Colonic mucosa (tissue), 4 donors: Measurements from ENCODE around the gene FARP1. TPM values are rescaled to one million over a fixed set of nuclear protein-coding genes. Genes with fewer than 3 reads are reported as not detected.
A peak's percentile ranks its signal among the peaks of the same experiment; 100 is the strongest.

ENCODE experiments used
- DNase-seq: peaks from one replicate; pipeline ENCODE4 v3.0.0-alpha.2; 2020
- H3K27ac ChIP-seq: fragments of 200-600 bp; one replicate; pipeline ENCODE4 v1.8.0; 2021
- H3K27me3 ChIP-seq: fragments of 200-600 bp; one replicate; pipeline ENCODE4 v1.8.0; 2021
- H3K36me3 ChIP-seq: fragments of 200-600 bp; one replicate; pipeline ENCODE4 v1.8.0; 2021
- H3K4me1 ChIP-seq: fragments of 200-600 bp; one replicate; pipeline ENCODE4 v1.8.0; 2021; ENCODE audit warnings: mild to moderate bottlenecking
- H3K4me3 ChIP-seq: fragments of 200-600 bp; one replicate; pipeline ENCODE4 v1.8.0; 2021
- H3K9ac ChIP-seq, 2 donors: one replicate each; pipeline ENCODE4 v1.7.0; 2013; ENCODE audit warnings: control low read depth in 2 of 2, low read depth in 2 of 2, low read length in 2 of 2
- H3K9me3 ChIP-seq: fragments of 200-600 bp; one replicate; pipeline ENCODE4 v1.8.0; 2021
- intact Hi-C: fragments of 100-400 bp; cut with DNase I; formaldehyde crosslinking; loops from one replicate; pipeline ENCODE4 v1.14.1; 2022
- total RNA-seq, 2 donors: library from RNA; stranded (reverse); fragmentation: NEBNext Ultra II Directional in 1 of 2; extraction: Animal tissue kit (Norgen Biotek cat#: 25700) in 1 of 2; gene quantifications; one replicate each; pipeline ENCODE4 v1.2.1, GENCODE V29; 2021
- TF ChIP-seq, protein P1 (sequence below): fragments of 200-600 bp; IDR thresholded peaks from one replicate; pipeline ENCODE4 v1.8.0; 2022; ENCODE audit warnings: antibody characterized with exemption, mild to moderate bottlenecking
- donor health status: healthy.
- donor health status: DM: no; HTN: no; CAD: no.
- donor health status: DM: no; HTN: no; CAD: no.

The FARP1 gene
- total RNA-seq, 2 donors from 2014 or later = 39.1 to 53.5 TPM

GRCh38 chr13:98494769-98495168 lies 351.9 kb downstream of the FARP1 start:
- DNase-seq = no peak
- H3K9ac ChIP-seq = no peak overlapping the region
- intact Hi-C loops = no loop called here
- no peaks in the 10 kb centered on the region for H3K27me3 ChIP-seq
- H3K4me3 ChIP-seq = no peak overlapping the region
- no peak overlapping the region for H3K27ac ChIP-seq
- H3K36me3 ChIP-seq = no peaks in the 10 kb centered on the region
- TF ChIP-seq, protein P1, sequence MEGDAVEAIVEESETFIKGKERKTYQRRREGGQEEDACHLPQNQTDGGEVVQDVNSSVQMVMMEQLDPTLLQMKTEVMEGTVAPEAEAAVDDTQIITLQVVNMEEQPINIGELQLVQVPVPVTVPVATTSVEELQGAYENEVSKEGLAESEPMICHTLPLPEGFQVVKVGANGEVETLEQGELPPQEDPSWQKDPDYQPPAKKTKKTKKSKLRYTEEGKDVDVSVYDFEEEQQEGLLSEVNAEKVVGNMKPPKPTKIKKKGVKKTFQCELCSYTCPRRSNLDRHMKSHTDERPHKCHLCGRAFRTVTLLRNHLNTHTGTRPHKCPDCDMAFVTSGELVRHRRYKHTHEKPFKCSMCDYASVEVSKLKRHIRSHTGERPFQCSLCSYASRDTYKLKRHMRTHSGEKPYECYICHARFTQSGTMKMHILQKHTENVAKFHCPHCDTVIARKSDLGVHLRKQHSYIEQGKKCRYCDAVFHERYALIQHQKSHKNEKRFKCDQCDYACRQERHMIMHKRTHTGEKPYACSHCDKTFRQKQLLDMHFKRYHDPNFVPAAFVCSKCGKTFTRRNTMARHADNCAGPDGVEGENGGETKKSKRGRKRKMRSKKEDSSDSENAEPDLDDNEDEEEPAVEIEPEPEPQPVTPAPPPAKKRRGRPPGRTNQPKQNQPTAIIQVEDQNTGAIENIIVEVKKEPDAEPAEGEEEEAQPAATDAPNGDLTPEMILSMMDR = no peak
- no peaks in the 10 kb centered on the region for H3K9me3 ChIP-seq
- no peaks in the 10 kb centered on the region for H3K4me1 ChIP-seq

DNA sequence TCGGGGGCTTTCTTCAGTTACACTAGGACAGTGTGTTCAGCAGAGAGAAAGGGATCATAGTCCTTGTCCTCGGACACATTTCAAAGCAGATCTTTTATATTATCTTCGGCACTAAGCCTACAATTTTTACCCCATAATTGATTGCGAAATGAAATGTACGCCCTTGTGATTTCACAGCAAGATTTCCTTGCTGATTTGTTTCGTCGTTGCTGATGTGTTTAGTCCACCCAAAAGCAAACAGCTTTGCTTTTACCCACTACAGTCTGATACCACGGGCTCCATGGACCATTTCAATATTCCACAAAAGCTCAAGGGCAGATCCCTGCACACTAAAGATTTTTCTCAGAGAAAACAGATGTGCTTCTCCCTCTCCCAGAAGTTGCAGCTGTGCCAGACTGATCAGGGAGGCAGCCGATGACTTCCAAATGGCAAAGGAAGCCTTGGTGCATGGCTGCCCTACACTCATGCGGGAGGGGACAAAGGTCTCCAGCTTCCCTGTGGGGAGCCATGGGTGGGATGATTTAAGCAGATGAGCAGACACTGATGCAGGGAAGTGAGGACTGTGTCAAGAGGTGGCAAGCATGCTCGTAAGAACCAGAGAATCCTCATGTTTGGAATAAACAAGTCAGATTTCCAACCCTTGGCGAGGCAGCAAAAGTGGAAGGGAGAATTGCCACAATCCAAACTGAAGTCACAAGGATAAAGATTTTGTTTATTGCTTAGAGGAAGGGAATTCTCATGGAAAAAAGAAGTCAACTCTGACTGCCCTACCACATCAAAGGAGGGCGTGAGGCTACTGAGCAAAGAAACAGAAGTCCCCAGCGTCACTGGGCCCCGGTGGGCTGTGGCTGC lies 353.0 kb downstream of the FARP1 start:
- Histone ChIP-seq H3K9ac (peak overlapping the region; percentile 30 to 46), H3K9me3 (no peaks in the 10 kb centered on the region), H3K36me3 (no peaks in the 10 kb centered on the region), H3K4me1 (no peaks in the 10 kb centered on the region), H3K4me3 (no peak overlapping the region), H3K27me3 (no peaks in the 10 kb centered on the region), H3K27ac (peak overlapping the region; percentile 3)
- TF ChIP-seq, protein P1 = no peak
- intact Hi-C loops = no loop called here
- no peak for DNase-seq

DNA sequence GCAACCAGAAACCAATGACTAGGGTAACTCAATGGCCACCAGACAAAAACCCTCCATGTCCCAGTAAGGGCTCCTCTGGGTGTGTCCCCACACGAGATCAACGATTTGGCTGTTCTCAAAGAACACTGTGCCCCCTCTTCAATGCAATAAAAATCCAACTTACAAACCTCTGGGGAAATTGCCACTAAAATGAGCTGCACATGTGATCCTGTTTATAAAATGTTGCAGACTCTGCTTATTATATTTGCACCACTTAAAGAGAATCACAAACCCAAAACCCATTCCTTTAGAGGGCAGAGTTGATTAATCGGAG lies 353.5 kb downstream of the FARP1 start:
- no peak overlapping the region for H3K4me3 ChIP-seq
- no peaks in the 10 kb centered on the region for H3K4me1 ChIP-seq

GRCh38 chr13:98496966-98497365 lies 354.1 kb downstream of the FARP1 start:
- H3K4me3 ChIP-seq = no peak overlapping the region
- H3K9me3 ChIP-seq = no peaks in the 10 kb centered on the region
- H3K36me3 ChIP-seq = no peaks in the 10 kb centered on the region
- H3K27ac ChIP-seq = no peak overlapping the region
- peak overlapping the region in 1 of 2 donors; percentile 37 for H3K9ac ChIP-seq
- no peaks in the 10 kb centered on the region for H3K27me3 ChIP-seq
- TF ChIP-seq, protein P1 = no peak
- intact Hi-C loops = no loop called here
- no peaks in the 10 kb centered on the region for H3K4me1 ChIP-seq
- DNase-seq = no peak

More for the DNA sequence above, 353.5 kb downstream of the FARP1 start:
- H3K9ac ChIP-seq = no peak overlapping the region
- no peaks in the 10 kb centered on the region for H3K27me3 ChIP-seq
- TF ChIP-seq, protein P1 = no peak
- H3K27ac ChIP-seq = peak overlapping the region; percentile 3
- H3K9me3 ChIP-seq = no peaks in the 10 kb centered on the region
- no peak for DNase-seq
- intact Hi-C loops = no loop called here
- no peaks in the 10 kb centered on the region for H3K36me3 ChIP-seq

DNA sequence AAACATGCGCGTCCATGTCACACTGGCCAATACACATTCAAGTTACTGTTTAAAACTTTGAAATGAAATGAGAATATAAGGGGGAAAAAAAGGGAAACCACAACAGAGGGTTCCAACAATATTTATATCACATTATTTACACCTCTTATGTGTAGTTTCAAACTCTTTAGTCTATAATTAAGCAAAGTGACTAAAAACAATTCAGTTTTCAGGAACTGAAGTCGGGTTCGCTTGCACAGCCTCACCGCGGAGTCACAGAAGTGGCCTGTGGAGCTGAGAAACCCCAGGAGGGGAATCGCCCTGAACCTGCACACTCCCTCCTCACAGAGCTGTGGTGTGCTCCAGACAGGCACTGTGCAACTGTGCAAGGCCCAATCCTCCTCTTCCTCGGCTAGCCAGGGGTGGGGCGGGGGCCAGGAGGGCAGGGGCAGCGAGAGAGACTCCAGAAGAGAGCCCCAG lies 358.1 kb downstream of the FARP1 start:
- Histone ChIP-seq H3K4me3 (no peak overlapping the region), H3K9ac (no peak overlapping the region), H3K27ac (no peak overlapping the region), H3K36me3 (no peaks in the 10 kb centered on the region), H3K27me3 (no peaks in the 10 kb centered on the region), H3K9me3 (no peaks in the 10 kb centered on the region), H3K4me1 (peaks cover 4% of the 10 kb centered on the region)
- TF ChIP-seq, protein P1 = no peak
- intact Hi-C loops = loop anchor here (10.0 kb wide), 1 partner anchor 74 kb away; the partner anchor contains the start of gene STK24
- DNase-seq = no peak
